HEK293T (cell line): ENCODE results near the gene LAMC2.

ENCODE experiments used
- CTCF ChIA-PET: fragments of 350-600 bp; formaldehyde crosslinking; extraction: SDS; loops from one replicate; lab custom pipeline; 2021; ENCODE audit warnings: antibody characterized with exemption, inconsistent platforms; lab: Yijun Ruan, JAX
- POLR2A ChIA-PET: fragments of 350-600 bp; formaldehyde crosslinking; extraction: SDS; loops from one replicate; lab custom pipeline; 2020; ENCODE audit warnings: antibody characterized with exemption, inconsistent platforms; lab: Yijun Ruan, JAX
- DNase-seq: peaks from one replicate; pipeline ENCODE4 v3.0.0; 2012; ENCODE audit warnings: mixed read lengths; ENCODE audit errors: extremely low spot score
- ARNT ChIP-seq: fragments of 450-650 bp; IDR thresholded peaks from 2 replicates; pipeline ENCODE4 v1.6.1; 2017; ENCODE audit warnings: mild to moderate bottlenecking
- BHLHE40 ChIP-seq: fragments of 450-650 bp; IDR thresholded peaks from 2 replicates; pipeline ENCODE4 v1.6.1; 2016; ENCODE audit warnings: mild to moderate bottlenecking, moderate library complexity, borderline replicate concordance
- CTBP1 ChIP-seq: fragments of 450-650 bp; IDR thresholded peaks from 2 replicates; pipeline ENCODE4 v1.6.1; 2016; ENCODE audit warnings: borderline replicate concordance
- ELF4 ChIP-seq: fragments of 450-650 bp; IDR thresholded peaks from 2 replicates; pipeline ENCODE4 v1.6.1; 2017; ENCODE audit warnings: antibody characterized with exemption
- FOXA1 ChIP-seq: fragments of 450-650 bp; IDR thresholded peaks from 2 replicates; pipeline ENCODE4 v1.6.1; 2016; ENCODE audit warnings: mild to moderate bottlenecking
- FOXK2 ChIP-seq: fragments of 450-650 bp; IDR thresholded peaks from 2 replicates; pipeline ENCODE4 v1.6.1; 2016; ENCODE audit warnings: mild to moderate bottlenecking
- FOXM1 ChIP-seq: fragments of 450-650 bp; IDR thresholded peaks from 2 replicates; pipeline ENCODE4 v1.6.1; 2017; ENCODE audit warnings: mild to moderate bottlenecking, borderline replicate concordance
- HDGF ChIP-seq: fragments of 450-650 bp; IDR thresholded peaks from 2 replicates; pipeline ENCODE4 v1.6.1; 2017; ENCODE audit warnings: antibody characterized with exemption, borderline replicate concordance
- L3MBTL2 ChIP-seq: fragments of 450-650 bp; conservative IDR thresholded peaks from 2 replicates; pipeline ENCODE4 v1.6.1; 2016; ENCODE audit warnings: mild to moderate bottlenecking
- LEF1 ChIP-seq: fragments of 450-650 bp; IDR thresholded peaks from 2 replicates; pipeline ENCODE4 v1.6.1; 2017; ENCODE audit warnings: mild to moderate bottlenecking, borderline replicate concordance
- NFRKB ChIP-seq: fragments of 450-650 bp; IDR thresholded peaks from 2 replicates; pipeline ENCODE4 v1.6.1; 2016; ENCODE audit warnings: mild to moderate bottlenecking, moderate library complexity
- PKNOX1 ChIP-seq: fragments of 450-650 bp; IDR thresholded peaks from 2 replicates; pipeline ENCODE4 v1.6.1; 2016
- SP1 ChIP-seq: fragments of 450-650 bp; IDR thresholded peaks from 2 replicates; pipeline ENCODE4 v1.6.1; 2017
- SUZ12 ChIP-seq: fragments of 450-650 bp; IDR thresholded peaks from 2 replicates; pipeline ENCODE4 v1.6.1; 2016; ENCODE audit warnings: mild to moderate bottlenecking
- TARDBP ChIP-seq: fragments of 450-650 bp; IDR thresholded peaks from 2 replicates; pipeline ENCODE4 v1.6.1; 2016
- ZNF384 ChIP-seq: fragments of 450-650 bp; IDR thresholded peaks from 2 replicates; pipeline ENCODE4 v1.6.1; 2016

LAMC2 gene

GRCh38 chr1:183152180-183152579, 33.9 kb upstream of the LAMC2 start:
- CTCF ChIA-PET, result no interaction called here

DNA sequence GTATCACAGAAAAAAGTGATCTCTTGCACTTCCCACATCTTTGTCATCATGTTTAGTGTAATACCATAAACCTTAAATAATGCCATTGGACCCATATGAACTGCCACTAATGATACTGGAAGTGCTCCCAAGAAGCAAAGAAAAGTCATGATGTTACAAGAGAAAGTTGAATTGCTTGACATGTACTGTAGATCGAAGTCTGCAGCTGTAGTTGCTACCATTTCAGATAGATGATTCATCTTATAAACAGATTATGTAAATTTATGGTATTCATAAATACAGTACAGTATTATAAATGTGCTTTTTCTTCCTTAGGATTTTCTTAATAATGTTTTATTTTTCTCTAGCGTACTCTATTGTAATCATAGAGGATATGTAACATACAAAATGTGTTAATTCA, 30.1 kb upstream of the LAMC2 start:
- POLR2A ChIA-PET, result no interaction called here
- TF ChIP-seq PKNOX1, result no peak
- no peak for TF ChIP-seq L3MBTL2
- TF ChIP-seq BHLHE40, result no peak
- no peak for TF ChIP-seq HDGF
- no peak for DNase-seq
- CTCF ChIA-PET, result no interaction called here

More at GRCh38 chr1:183152180-183152579, 33.9 kb upstream of the LAMC2 start:
- TF ChIP-seq LEF1, result no peak
- no peak for TF ChIP-seq NFRKB
- TF ChIP-seq TARDBP, result no peak
- TF ChIP-seq ARNT, result no peak
- TF ChIP-seq CTBP1, result no peak
- no peak for TF ChIP-seq SP1
- no peak for TF ChIP-seq PKNOX1
- no peak for TF ChIP-seq BHLHE40
- no peak for TF ChIP-seq ZNF384
- TF ChIP-seq FOXM1, result no peak
- TF ChIP-seq FOXK2, result no peak
- TF ChIP-seq HDGF, result no peak
- TF ChIP-seq ELF4, result no peak
- no peak for TF ChIP-seq FOXA1
- TF ChIP-seq L3MBTL2, result no peak
- TF ChIP-seq SUZ12, result no peak
- POLR2A ChIA-PET, result no interaction called here
- DNase-seq, result no peak

DNA sequence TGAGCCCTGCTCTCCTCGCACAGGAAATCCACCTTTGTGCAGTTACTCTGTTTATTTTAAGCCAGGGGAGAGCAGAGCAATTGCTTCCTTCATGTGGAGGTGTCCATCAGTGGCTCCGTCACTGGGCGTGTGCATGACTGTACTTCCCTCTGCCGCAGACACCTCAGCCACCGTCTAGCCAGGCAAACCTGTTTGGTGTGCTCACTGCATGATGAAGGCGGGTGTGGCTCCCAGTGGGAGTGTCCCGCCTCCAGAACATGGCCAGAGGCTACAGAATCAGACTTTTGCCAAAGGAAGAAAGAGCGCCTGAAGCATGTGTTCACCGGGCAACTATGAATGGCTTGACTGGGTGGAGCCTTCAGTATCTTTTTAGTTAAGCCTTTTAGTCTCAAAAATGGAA, 26.1 kb upstream of the LAMC2 start:
- POLR2A ChIA-PET, result no interaction called here
- CTCF ChIA-PET, result no interaction called here
- DNase-seq, result no peak
- TF ChIP-seq HDGF (no peak), SUZ12 (no peak), BHLHE40 (no peak), TARDBP (no peak), ELF4 (no peak), PKNOX1 (no peak), SP1 (no peak), ARNT (no peak), FOXK2 (no peak), NFRKB (no peak), LEF1 (no peak), L3MBTL2 (no peak), FOXA1 (no peak), FOXM1 (no peak), ZNF384 (no peak), CTBP1 (no peak)

- CTCF ChIA-PET, result no interaction called here
- TF ChIP-seq LEF1 (no peak), ELF4 (no peak), BHLHE40 (no peak), SUZ12 (no peak), L3MBTL2 (no peak), FOXK2 (no peak), TARDBP (no peak), ZNF384 (no peak), SP1 (no peak), FOXM1 (no peak), FOXA1 (no peak), HDGF (no peak), NFRKB (no peak)
- DNase-seq, result no peak
- POLR2A ChIA-PET, result no interaction called here
These were observed 24.7 kb upstream of the LAMC2 start for GRCh38 chr1:183161391-183161790.

DNA sequence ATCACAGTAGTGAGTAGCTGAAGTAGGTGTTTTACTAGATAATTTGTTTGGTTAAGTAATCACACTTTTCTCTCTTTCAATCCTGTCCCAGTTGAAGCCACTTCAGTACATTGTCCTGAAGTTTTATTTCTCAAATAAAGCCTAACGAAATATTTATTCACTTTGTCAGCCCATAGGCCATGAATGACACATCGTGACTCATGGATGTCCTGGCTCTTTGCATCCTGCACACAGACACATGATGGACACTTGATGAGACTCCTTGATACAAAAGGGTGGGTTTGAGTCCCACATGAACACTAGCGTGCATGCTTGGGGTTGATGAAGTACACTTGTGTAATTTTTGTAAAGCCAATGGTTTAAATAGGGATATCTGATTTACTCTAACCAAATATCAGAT, 22.7 kb upstream of the LAMC2 start:
- TF ChIP-seq FOXM1, result no peak
- TF ChIP-seq NFRKB, result no peak
- no peak for TF ChIP-seq SUZ12
- no peak for TF ChIP-seq TARDBP
- TF ChIP-seq FOXA1, result no peak
- TF ChIP-seq L3MBTL2, result no peak
- TF ChIP-seq LEF1, result no peak
- TF ChIP-seq SP1, result no peak
- no peak for TF ChIP-seq ZNF384
- no peak for TF ChIP-seq PKNOX1
- no peak for TF ChIP-seq CTBP1
- TF ChIP-seq FOXK2, result no peak
- no peak for TF ChIP-seq ELF4
- no peak for TF ChIP-seq ARNT
- no peak for TF ChIP-seq HDGF
- no peak for TF ChIP-seq BHLHE40
- no peak for DNase-seq
- CTCF ChIA-PET, result no interaction called here
- POLR2A ChIA-PET, result no interaction called here

- DNase-seq, result no peak
- POLR2A ChIA-PET, result no interaction called here
- no peak for TF ChIP-seq NFRKB
- TF ChIP-seq FOXM1, result no peak
- CTCF ChIA-PET, result no interaction called here
These were observed 21.7 kb upstream of the LAMC2 start for GRCh38 chr1:183164340-183164739.
